HL-60 (cell line): ENCODE results near the gene TBCK.

ENCODE experiments used
- DNase-seq, 2 experiments: peaks; one replicate each; pipeline ENCODE4 v3.0.0-alpha.2; 2010 to 2020; ENCODE audit warnings: low read depth in 1 of 2, low spot score in 1 of 2
- H3K27ac ChIP-seq: fragments of 250-450 bp; sonication (Bioruptor Pico); replicated peaks from 2 replicates; pipeline ENCODE4 v1.5.1; 2020; ENCODE audit warnings: mild to moderate bottlenecking, moderate library complexity
- H3K27me3 ChIP-seq: fragments of 250-450 bp; sonication (Bioruptor Pico); 2 replicates; pipeline ENCODE4 v1.5.1; 2021; ENCODE audit warnings: mild to moderate bottlenecking, moderate library complexity; ENCODE audit not compliant: insufficient read depth, poor library complexity, severe bottlenecking
- H3K4me3 ChIP-seq: replicated peaks from 2 replicates; pipeline ENCODE4 v1.5.1; 2011; ENCODE audit warnings: mild to moderate bottlenecking, control low read depth, low read length; ENCODE audit not compliant: insufficient read depth
- GABPA ChIP-seq: IDR thresholded peaks from 2 replicates; pipeline ENCODE4 v1.6.1; 2012; ENCODE audit warnings: low read depth
- POLR2AphosphoS5 ChIP-seq: IDR thresholded peaks from 2 replicates; pipeline ENCODE4 v1.6.1; 2012; ENCODE audit warnings: low read depth
- SPI1 ChIP-seq: IDR thresholded peaks from 2 replicates; pipeline ENCODE4 v1.6.1; 2012; ENCODE audit warnings: low read depth, mild to moderate bottlenecking, borderline replicate concordance
- TF ChIP-seq, protein P1 (sequence below): IDR thresholded peaks from 2 replicates; pipeline ENCODE4 v1.6.1; 2012; ENCODE audit warnings: low read depth; ENCODE audit not compliant: insufficient replicate concordance
- TF ChIP-seq, protein P2 (sequence below): IDR thresholded peaks from one replicate; pipeline ENCODE4 v1.5.1; 2011; ENCODE audit warnings: low read length, control low read depth, inconsistent platforms; ENCODE audit not compliant: insufficient read depth

The TBCK gene

GRCh38 chr4:106299977-106300376 is 16.0 kb downstream of the TBCK start:
- Histone ChIP-seq H3K27me3 (no peaks in the 10 kb centered on the region), H3K4me3 (no peak overlapping the region), H3K27ac (no peak overlapping the region)
- TF ChIP-seq, protein P1, sequence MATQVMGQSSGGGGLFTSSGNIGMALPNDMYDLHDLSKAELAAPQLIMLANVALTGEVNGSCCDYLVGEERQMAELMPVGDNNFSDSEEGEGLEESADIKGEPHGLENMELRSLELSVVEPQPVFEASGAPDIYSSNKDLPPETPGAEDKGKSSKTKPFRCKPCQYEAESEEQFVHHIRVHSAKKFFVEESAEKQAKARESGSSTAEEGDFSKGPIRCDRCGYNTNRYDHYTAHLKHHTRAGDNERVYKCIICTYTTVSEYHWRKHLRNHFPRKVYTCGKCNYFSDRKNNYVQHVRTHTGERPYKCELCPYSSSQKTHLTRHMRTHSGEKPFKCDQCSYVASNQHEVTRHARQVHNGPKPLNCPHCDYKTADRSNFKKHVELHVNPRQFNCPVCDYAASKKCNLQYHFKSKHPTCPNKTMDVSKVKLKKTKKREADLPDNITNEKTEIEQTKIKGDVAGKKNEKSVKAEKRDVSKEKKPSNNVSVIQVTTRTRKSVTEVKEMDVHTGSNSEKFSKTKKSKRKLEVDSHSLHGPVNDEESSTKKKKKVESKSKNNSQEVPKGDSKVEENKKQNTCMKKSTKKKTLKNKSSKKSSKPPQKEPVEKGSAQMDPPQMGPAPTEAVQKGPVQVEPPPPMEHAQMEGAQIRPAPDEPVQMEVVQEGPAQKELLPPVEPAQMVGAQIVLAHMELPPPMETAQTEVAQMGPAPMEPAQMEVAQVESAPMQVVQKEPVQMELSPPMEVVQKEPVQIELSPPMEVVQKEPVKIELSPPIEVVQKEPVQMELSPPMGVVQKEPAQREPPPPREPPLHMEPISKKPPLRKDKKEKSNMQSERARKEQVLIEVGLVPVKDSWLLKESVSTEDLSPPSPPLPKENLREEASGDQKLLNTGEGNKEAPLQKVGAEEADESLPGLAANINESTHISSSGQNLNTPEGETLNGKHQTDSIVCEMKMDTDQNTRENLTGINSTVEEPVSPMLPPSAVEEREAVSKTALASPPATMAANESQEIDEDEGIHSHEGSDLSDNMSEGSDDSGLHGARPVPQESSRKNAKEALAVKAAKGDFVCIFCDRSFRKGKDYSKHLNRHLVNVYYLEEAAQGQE: no peak
- TF ChIP-seq, protein P2, sequence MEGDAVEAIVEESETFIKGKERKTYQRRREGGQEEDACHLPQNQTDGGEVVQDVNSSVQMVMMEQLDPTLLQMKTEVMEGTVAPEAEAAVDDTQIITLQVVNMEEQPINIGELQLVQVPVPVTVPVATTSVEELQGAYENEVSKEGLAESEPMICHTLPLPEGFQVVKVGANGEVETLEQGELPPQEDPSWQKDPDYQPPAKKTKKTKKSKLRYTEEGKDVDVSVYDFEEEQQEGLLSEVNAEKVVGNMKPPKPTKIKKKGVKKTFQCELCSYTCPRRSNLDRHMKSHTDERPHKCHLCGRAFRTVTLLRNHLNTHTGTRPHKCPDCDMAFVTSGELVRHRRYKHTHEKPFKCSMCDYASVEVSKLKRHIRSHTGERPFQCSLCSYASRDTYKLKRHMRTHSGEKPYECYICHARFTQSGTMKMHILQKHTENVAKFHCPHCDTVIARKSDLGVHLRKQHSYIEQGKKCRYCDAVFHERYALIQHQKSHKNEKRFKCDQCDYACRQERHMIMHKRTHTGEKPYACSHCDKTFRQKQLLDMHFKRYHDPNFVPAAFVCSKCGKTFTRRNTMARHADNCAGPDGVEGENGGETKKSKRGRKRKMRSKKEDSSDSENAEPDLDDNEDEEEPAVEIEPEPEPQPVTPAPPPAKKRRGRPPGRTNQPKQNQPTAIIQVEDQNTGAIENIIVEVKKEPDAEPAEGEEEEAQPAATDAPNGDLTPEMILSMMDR: no peak
- TF ChIP-seq SPI1 (no peak), POLR2AphosphoS5 (no peak)
- no peak for DNase-seq

- H3K27ac ChIP-seq: no peak overlapping the region
- TF ChIP-seq POLR2AphosphoS5 (no peak), SPI1 (no peak), GABPA (no peak)
- TF ChIP-seq, protein P1: no peak
- TF ChIP-seq, protein P2: no peak
- no peak overlapping the region for H3K4me3 ChIP-seq
- DNase-seq: no peak
- no peaks in the 10 kb centered on the region for H3K27me3 ChIP-seq
These were observed 18.6 kb downstream of the TBCK start for GRCh38 chr4:106297245-106298035.

GRCh38 chr4:106294062-106294461 is 21.9 kb downstream of the TBCK start:
- no peak for TF ChIP-seq SPI1
- TF ChIP-seq, protein P1: no peak
- TF ChIP-seq, protein P2: no peak
- TF ChIP-seq POLR2AphosphoS5: no peak
- no peak for TF ChIP-seq GABPA
- DNase-seq: no peak
- no peaks in the 10 kb centered on the region for H3K27me3 ChIP-seq
- H3K27ac ChIP-seq: no peak overlapping the region
- H3K4me3 ChIP-seq: no peak overlapping the region
